HCEC 1CT (cell line): ENCODE results near the gene FIBCD1.
"Not testable (repeated sequence)": the region's sequence is repeated elsewhere in the genome, so short reads cannot be mapped to it uniquely, and the experiment has no call there.

ENCODE experiments used
- DNase-seq: peaks from one replicate; pipeline ENCODE4 v3.0.0-alpha.2; 2017

Gene FIBCD1

GRCh38 chr9:130972957-130973685 is 34.1 kb upstream of the FIBCD1 start:
- no peak for DNase-seq

GRCh38 chr9:130972277-130972956 is 33.4 kb upstream of the FIBCD1 start:
- DNase-seq: no peak

GRCh38 chr9:130971294-130971849 is 32.3 kb upstream of the FIBCD1 start:
- DNase-seq: no peak

GRCh38 chr9:130970855-130971254 is 31.8 kb upstream of the FIBCD1 start:
- no peak for DNase-seq

GRCh38 chr9:130970052-130970451 is 31.0 kb upstream of the FIBCD1 start:
- no peak for DNase-seq

DNA sequence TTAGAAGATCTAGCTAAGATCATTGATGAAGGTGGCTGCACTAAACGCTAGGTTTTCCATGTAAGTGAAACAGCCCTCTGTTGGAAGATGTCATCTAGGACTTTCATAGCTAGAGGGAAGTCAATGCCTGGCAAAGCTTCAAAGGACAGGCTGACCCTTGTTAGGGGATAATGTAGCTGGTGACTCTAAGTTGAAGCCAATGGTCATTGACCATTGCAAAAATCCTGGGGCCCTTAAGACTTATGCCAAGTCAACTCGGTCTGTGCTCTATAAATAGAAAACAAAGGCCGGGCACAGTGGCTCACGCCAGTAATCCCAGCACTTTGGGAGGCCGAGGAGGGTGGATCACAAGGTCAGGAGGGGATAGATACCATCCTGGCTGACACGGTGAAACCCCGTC is 26.6 kb upstream of the FIBCD1 start:
- DNase-seq: no peak

DNA sequence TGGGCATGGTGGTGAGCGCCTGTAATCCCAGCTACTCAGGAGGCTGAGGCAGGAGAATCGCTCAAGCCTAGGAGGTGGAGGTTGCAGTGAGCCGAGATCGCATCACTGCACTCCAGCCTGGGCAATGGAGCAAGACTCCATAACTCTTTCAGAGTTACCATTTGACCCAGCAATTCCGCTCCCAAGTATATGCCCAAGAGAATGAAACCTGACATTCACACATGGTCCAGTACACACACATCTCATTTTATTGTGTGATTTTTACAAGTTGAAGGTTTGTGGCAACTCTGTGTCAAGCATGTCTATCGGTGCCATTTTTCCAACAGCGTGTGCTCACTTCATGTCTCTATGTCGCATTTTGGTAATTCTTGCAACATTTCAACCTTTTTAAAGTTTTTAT is 24.9 kb upstream of the FIBCD1 start:
- no peak for DNase-seq

GRCh38 chr9:130963337-130963908 is 24.4 kb upstream of the FIBCD1 start:
- no peak for DNase-seq

DNA sequence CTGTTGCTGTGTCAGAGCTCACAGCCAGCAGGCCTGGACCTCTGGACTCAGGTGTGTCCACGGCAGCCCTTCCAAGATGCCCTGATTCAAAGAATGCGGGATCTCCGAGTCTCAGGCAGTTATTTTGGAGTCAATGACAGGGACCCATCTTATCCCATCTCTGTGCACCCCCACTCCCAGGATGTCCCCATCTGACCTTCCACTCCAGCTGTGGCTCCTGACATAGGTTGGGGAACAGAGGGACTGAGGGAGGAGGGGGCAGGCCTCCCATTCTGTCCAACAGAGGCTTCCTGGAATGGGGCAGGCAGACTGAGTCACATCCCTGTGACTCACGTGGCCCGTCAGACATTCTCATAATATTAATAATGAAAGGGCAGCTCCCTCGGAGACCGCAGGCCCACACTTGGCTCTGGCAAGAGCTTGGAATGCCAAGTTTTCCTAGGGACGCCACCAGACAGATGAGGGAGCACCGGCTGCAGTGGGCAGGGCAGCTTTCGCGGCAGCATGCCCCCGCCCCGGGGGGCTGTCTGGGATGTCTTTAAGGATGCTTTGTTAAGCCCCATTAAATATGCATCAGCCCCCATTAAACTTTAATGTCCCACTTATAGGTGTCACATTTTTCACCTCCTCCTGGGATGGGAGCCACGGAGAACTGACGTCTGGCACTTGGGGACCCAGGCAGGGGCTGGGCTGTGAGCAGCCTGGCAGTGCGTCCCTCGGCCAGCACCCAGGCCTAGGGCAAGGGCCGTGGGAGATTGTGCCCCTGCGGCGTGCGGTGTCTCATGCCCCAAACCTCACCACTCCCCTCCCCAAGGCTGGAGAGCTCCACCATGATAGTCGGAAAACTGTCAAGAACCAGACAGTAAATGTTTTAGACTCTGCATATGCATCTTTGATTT is 23.6 kb upstream of the FIBCD1 start:
- peak; percentile 95 for DNase-seq

DNA sequence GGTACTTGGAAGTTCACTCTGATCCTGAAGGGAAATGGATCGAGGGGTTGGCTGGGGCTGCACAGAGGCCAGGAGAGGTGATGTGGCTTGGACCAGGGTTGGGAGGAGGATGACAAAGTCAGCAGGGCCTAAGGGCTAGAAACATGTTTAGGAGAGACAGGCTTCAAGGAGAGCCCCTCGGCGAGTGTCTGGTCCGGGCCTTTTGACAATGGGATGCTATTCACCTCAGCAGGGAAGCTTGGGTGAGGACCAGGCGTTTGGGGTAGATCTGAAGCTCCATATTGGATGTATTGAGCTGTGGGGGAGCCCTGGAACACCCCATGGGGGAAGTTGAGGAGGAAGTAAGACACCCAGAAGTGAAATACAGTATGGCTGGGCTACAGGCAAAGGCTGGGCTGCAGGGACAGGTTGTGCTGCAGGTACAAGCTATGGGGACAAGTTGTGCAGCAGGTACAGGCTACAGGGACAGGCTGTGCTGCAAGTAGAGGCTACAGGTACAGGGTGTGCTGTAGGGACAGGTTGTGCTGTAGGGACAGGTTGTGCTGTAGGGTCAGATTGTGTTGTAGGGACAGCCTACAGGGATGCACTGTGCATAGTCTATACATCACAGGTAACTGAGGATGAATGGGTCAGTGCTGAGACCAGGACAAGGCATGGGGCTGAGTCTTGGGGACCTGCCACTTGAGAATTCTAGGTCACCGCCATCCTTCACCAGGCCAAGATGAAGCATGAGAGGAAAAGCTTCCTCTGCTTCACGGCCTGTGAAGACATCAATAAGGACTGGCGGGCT is 22.7 kb upstream of the FIBCD1 start:
- DNase-seq: no peak

- no peak for DNase-seq
Measured at GRCh38 chr9:130960522-130961378, 21.7 kb upstream of the FIBCD1 start.

DNA sequence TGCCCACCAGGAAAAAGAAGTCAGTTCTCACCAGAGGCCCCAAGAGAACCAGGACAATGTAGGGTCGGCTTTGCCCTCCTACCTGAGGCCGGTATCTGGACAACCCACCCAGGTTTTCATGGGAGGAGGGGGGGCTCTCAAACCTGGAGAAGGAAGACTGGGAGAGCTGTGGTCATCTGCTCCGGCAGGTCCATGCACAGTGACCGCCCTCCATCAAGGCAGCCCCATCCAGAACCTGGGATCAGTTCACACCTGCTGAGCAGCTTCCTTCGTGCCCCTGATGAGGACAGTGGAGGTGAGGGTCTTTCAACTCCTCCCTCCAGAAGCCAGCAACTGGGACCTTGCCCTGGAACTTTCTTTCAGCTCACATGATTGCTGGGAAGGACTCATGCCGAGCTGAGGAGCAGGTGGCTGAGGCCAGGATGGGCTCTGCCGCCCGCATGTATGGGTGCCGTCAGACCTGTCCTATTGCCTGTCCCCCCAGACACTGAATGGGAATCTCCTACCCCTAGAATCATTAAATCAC is 20.8 kb upstream of the FIBCD1 start:
- no peak for DNase-seq

DNA sequence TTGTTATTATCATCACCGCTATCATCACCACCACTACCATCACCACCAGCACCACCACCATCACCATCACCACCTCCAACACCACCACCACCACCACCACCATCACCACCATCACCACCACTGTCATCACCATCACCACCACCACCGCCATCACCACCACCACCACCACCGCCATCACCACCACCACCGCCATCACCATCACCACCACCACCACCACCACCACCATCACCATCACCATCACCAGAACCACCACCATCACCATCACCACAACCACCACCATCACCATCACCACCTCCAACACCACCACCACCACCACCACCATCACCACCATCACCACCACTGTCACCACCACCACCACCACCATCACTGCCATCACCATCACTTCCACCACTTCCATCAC is 19.5 kb upstream of the FIBCD1 start:
- DNase-seq: not testable (repeated sequence)

- DNase-seq: no peak
Measured at GRCh38 chr9:130957451-130958203, 18.6 kb upstream of the FIBCD1 start.

DNA sequence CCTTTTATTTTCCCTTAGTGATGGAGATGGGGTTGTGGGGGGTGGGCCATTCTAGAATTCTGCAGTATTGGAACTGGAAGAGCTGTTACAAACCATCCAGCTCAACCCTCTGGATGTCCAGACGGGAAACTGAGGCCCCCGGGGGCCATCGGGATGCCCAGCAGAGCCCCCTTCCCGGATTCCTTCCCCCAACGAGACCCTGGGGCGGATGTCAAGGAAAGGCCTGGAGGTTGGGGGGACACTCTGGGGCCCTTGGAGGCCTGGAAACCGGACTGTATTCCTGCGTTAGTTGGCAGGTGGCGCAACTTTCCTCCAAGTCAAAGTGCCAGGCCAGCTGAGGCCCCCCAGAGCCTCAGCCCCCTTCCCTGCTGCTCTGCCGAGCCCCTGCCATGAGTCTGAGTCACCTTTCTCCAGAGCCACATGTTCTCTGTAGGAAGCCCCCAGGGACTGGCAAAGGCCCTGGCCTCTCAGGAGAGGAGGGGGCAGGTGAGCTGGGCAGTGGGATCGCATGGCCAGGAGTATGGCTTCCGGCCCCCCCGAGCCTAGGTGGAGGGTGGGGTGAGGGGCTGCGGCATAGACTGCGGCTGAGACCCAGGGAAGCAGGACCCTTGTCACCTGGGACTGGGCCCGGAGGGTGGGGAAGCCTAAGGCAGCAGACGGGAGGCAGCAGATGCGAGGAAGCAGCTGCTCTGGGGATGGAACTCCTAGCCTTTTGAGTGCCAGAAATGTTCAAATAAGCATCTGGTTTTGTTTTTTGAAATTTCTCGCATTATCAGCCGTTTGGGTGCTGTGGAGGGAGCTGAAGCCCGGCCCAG is 17.8 kb upstream of the FIBCD1 start:
- no peak for DNase-seq

- no peak for DNase-seq
Measured at GRCh38 chr9:130955947-130956621, 17.0 kb upstream of the FIBCD1 start.

- not testable (repeated sequence) for DNase-seq
Measured at GRCh38 chr9:130954925-130955324, 15.9 kb upstream of the FIBCD1 start.

GRCh38 chr9:130954317-130954716 is 15.3 kb upstream of the FIBCD1 start:
- DNase-seq: no peak
